ENCODE results near the gene BCL7A. TPM values are rescaled to one million over a fixed set of nuclear protein-coding genes. Genes with fewer than 3 reads are reported as not detected.

BCL7A gene
- total RNA-seq, 1 experiment from 2014 or later: 18.2 TPM

DNA sequence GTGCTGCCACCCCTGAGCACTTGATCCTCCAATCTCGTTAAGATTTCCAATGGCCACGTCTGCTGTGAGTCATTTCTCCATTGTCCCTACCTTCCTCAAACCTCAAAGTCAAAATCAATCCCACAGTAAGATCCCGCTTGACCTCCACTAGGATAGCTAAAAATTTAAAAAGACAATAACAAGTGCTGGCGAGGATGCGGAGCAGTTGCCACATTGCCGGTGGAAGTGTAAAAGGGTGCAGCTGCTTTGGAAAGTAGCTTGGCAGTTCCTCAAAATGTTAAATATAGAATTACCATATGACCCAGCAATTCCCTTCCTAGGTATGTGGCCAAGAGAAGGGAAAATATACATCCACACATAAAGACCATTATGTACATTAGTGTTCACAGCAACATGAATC, 9.5 kb upstream of the BCL7A start:
- no peak overlapping the region for H3K18ac ChIP-seq (ENCODE audit: insufficient read length, low read depth, low read length)
- no peak overlapping the region for H3T11ph ChIP-seq (ENCODE audit: low read length)
- no peak overlapping the region for H2AFZ ChIP-seq (ENCODE audit: low read length)
- no peaks in the 10 kb centered on the region for H3K9me3 Mint-ChIP-seq
- H2BK5ac ChIP-seq (ENCODE audit: insufficient read length, low read length): no peak overlapping the region
- no peak overlapping the region for H4K5ac ChIP-seq (ENCODE audit: insufficient read length, low read depth, low read length)
- no peak overlapping the region for H3K9ac ChIP-seq (ENCODE audit: extremely low read depth, insufficient read length, low read length)
- no peak overlapping the region for H3K23ac ChIP-seq (ENCODE audit: insufficient read length, low read depth, low read length)
- H2BK12ac ChIP-seq (ENCODE audit: insufficient read length, low read depth, low read length): no peak overlapping the region
- 0 out of 7 replicates have a peak, but pooled peaks cover 0 to 2% (median 0%) of the 10 kb centered on the region in 3 experiments for H3K36me3 Mint-ChIP-seq (ENCODE audit: insufficient read depth in 1 of 3, low read depth in 3 of 3)
- H4K8ac ChIP-seq (replicated peaks; ENCODE audit: insufficient read length, low read depth, low read length): no peak overlapping the region
- H3K4me1 Mint-ChIP-seq: peaks cover 5 to 7% of the 10 kb centered on the region in 2 experiments
- H3K14ac ChIP-seq (ENCODE audit: insufficient read depth, low read length): no peak overlapping the region
- H2AK5ac ChIP-seq (ENCODE audit: insufficient read length, low read length): no peak overlapping the region
- H4K20me1 ChIP-seq (ENCODE audit: control insufficient read depth, insufficient read depth, insufficient read length): no peaks in the 10 kb centered on the region
- no peak overlapping the region; a peak in 1 of 7 replicates for H3K27ac Mint-ChIP-seq
- H3K9me3 ChIP-seq (ENCODE audit: control insufficient read depth, low read depth, low read length): no peaks in the 10 kb centered on the region
- no peaks in the 10 kb centered on the region for H3K4me1 ChIP-seq (ENCODE audit: insufficient read depth, low read length)
- TF ChIP-seq, protein P1, sequence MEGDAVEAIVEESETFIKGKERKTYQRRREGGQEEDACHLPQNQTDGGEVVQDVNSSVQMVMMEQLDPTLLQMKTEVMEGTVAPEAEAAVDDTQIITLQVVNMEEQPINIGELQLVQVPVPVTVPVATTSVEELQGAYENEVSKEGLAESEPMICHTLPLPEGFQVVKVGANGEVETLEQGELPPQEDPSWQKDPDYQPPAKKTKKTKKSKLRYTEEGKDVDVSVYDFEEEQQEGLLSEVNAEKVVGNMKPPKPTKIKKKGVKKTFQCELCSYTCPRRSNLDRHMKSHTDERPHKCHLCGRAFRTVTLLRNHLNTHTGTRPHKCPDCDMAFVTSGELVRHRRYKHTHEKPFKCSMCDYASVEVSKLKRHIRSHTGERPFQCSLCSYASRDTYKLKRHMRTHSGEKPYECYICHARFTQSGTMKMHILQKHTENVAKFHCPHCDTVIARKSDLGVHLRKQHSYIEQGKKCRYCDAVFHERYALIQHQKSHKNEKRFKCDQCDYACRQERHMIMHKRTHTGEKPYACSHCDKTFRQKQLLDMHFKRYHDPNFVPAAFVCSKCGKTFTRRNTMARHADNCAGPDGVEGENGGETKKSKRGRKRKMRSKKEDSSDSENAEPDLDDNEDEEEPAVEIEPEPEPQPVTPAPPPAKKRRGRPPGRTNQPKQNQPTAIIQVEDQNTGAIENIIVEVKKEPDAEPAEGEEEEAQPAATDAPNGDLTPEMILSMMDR (conservative IDR thresholded peaks at IDR 0.05): no peak
- no peak overlapping the region for H3K4me2 ChIP-seq (ENCODE audit: insufficient read depth, insufficient read length, low read length)
- H3K27me3 ChIP-seq (ENCODE audit: insufficient read depth, low read length): no peaks in the 10 kb centered on the region
- no peak for DNase-seq
- no peak overlapping the region for H2BK20ac ChIP-seq (ENCODE audit: low read depth, low read length, poor library complexity, severe bottlenecking)
- no peaks in the 10 kb centered on the region for H3K79me2 ChIP-seq (ENCODE audit: insufficient read depth, low read length)
- no peak overlapping the region for H2BK120ac ChIP-seq (ENCODE audit: low read depth, low read length, poor library complexity, severe bottlenecking)
- no peak overlapping the region for H3K27ac ChIP-seq (ENCODE audit: insufficient read length, low read depth, low read length)
- no peaks in the 10 kb centered on the region for H3K27me3 Mint-ChIP-seq (ENCODE audit: low read depth)
- no peak overlapping the region for H3K56ac ChIP-seq (ENCODE audit: insufficient read length, low read depth, low read length)
- no CpG with 5 or more reads among the region's 6 CpGs for WGBS (ENCODE audit: extremely low coverage, insufficient read length, low lambda C conversion rate)
- H2BK15ac ChIP-seq (ENCODE audit: low read depth, low read length): no peak overlapping the region
- no peaks in the 10 kb centered on the region for H3K23me2 ChIP-seq (ENCODE audit: insufficient read length, low read depth, low read length, poor library complexity, severe bottlenecking)
- H3K4ac ChIP-seq (ENCODE audit: low read depth, low read length): no peak overlapping the region
- no peak overlapping the region for H3K4me3 Mint-ChIP-seq
- no peak overlapping the region for H4K91ac ChIP-seq (ENCODE audit: insufficient read length, low read depth, low read length)
- no peaks in the 10 kb centered on the region for H3K79me1 ChIP-seq (ENCODE audit: insufficient read depth, low read depth, low read length, poor library complexity, severe bottlenecking)

All from H9 (cell line).